Measurements from ENCODE around the gene TGIF2.

- TF ChIP-seq CTCF (IDR thresholded peaks at IDR 0.05 in 4 of 5, conservative IDR thresholded peaks at IDR 0.05 in 1 of 5) = no peak
- no peak for TF ChIP-seq POLR2A (IDR thresholded peaks at IDR 0.05)
Measured at GRCh38 chr20:36629719-36630681, 56.6 kb downstream of the TGIF2 start.
